DOHH2 (cell line): ENCODE measurements around the gene HOGA1.

Source experiments
- H3F3A ChIP-seq: fragments of 200-600 bp; sonication (generic), shearing (Covaris generic); 2 replicates; pipeline ENCODE4 v1.6.0; 2016; ENCODE audit warnings: antibody characterized with exemption, mild to moderate bottlenecking; ENCODE audit not compliant: control insufficient read depth, insufficient read depth
- H3K27ac ChIP-seq: fragments of 200-600 bp; sonication (generic); 2 replicates; pipeline ENCODE4 v1.5.1; 2014; ENCODE audit warnings: low read depth, mild to moderate bottlenecking, low read length, moderate library complexity
- H3K27me3 ChIP-seq: fragments of 200-600 bp; sonication (generic); 2 replicates; pipeline ENCODE4 v1.6.1; 2014; ENCODE audit warnings: mild to moderate bottlenecking, low read length, mixed read lengths; ENCODE audit not compliant: control insufficient read depth
- H3K36me3 ChIP-seq: fragments of 200-600 bp; sonication (generic); 2 replicates; pipeline ENCODE4 v1.6.1; 2014; ENCODE audit warnings: mild to moderate bottlenecking, low read length, moderate library complexity, mixed read lengths; ENCODE audit not compliant: control insufficient read depth
- H3K4me1 ChIP-seq: fragments of 200-600 bp; sonication (generic); 2 replicates; pipeline ENCODE4 v1.6.1; 2014; ENCODE audit warnings: mild to moderate bottlenecking, low read length, mixed read lengths; ENCODE audit not compliant: control insufficient read depth
- H3K4me2 ChIP-seq: fragments of 200-600 bp; sonication (generic); 2 replicates; pipeline ENCODE4 v1.6.0; 2014; ENCODE audit warnings: mild to moderate bottlenecking, low read length, moderate library complexity
- H3K4me3 ChIP-seq: fragments of 200-600 bp; sonication (generic); 2 replicates; pipeline ENCODE4 v1.5.1; 2014; ENCODE audit warnings: mild to moderate bottlenecking, low read length, mixed read lengths
- H3K79me2 ChIP-seq: fragments of 200-600 bp; sonication (generic); 2 replicates; pipeline ENCODE4 v1.6.1; 2014; ENCODE audit warnings: mild to moderate bottlenecking, low read length, mixed read lengths; ENCODE audit not compliant: control insufficient read depth
- H3K9me2 ChIP-seq: fragments of 200-600 bp; sonication (generic); replicated peaks from 2 replicates; pipeline ENCODE4 v1.6.1; 2014; ENCODE audit warnings: mild to moderate bottlenecking, low read length, mixed read lengths; ENCODE audit not compliant: control insufficient read depth
- H3K9me3 ChIP-seq: fragments of 200-600 bp; sonication (generic); 2 replicates; pipeline ENCODE4 v1.6.1; 2014; ENCODE audit warnings: antibody characterized with exemption, low read length, mixed read lengths; ENCODE audit not compliant: control insufficient read depth, insufficient read depth
- H4K20me1 ChIP-seq: fragments of 200-600 bp; sonication (generic); 2 replicates; pipeline ENCODE4 v1.6.0; 2014; ENCODE audit warnings: low read depth, mild to moderate bottlenecking, antibody characterized with exemption, low read length, moderate library complexity; ENCODE audit not compliant: control insufficient read depth, insufficient read depth
- CTCF ChIP-seq: fragments of 200-600 bp; sonication (generic); IDR thresholded peaks from one replicate; pipeline ENCODE4 v1.5.1; 2014; ENCODE audit warnings: antibody characterized with exemption, mild to moderate bottlenecking, low read depth, low read length; ENCODE audit not compliant: poor library complexity, severe bottlenecking
- EZH2phosphoT487 ChIP-seq: fragments of 200-600 bp; sonication (generic); IDR thresholded peaks from 2 replicates; pipeline ENCODE4 v1.6.1; 2017; ENCODE audit warnings: borderline replicate concordance, mild to moderate bottlenecking, antibody characterized with exemption, low read length, moderate library complexity, mixed read lengths

The HOGA1 gene

GRCh38 chr10:97643441-97643985 lies 59.3 kb downstream of the HOGA1 start:
- TF ChIP-seq CTCF, result no peak
- no peak for TF ChIP-seq EZH2phosphoT487
- Histone ChIP-seq H3K4me1 (peaks cover 19% of the 10 kb centered on the region), H4K20me1 (peaks cover 5% of the 10 kb centered on the region; the same call in 1 of the 2 replicates)

GRCh38 chr10:97644936-97645335 lies 60.7 kb downstream of the HOGA1 start:
- Histone ChIP-seq H3K9me2 (no peaks in the 10 kb centered on the region), H3K4me1 (peaks cover 25% of the 10 kb centered on the region), H3K79me2 (peaks cover 33% of the 10 kb centered on the region)

More at GRCh38 chr10:97643441-97643985, 59.3 kb downstream of the HOGA1 start:
- no peaks in the 10 kb centered on the region for H3F3A ChIP-seq
- no peak overlapping the region for H3K4me3 ChIP-seq
- H3K27ac ChIP-seq, result no peak overlapping the region
- H3K9me3 ChIP-seq, result no peaks in the 10 kb centered on the region
- peaks cover 7% of the 10 kb centered on the region for H3K36me3 ChIP-seq
- no peak overlapping the region for H3K4me2 ChIP-seq
- peaks cover 23% of the 10 kb centered on the region for H3K79me2 ChIP-seq
- no peaks in the 10 kb centered on the region for H3K9me2 ChIP-seq
- no peaks in the 10 kb centered on the region for H3K27me3 ChIP-seq

GRCh38 chr10:97647556-97647955 lies 63.4 kb downstream of the HOGA1 start:
- no peaks in the 10 kb centered on the region for H3K9me2 ChIP-seq
- no peaks in the 10 kb centered on the region for H3K27me3 ChIP-seq
- TF ChIP-seq CTCF (no peak), EZH2phosphoT487 (no peak)
- H3K36me3 ChIP-seq, result peaks cover 20% of the 10 kb centered on the region
- H3K4me3 ChIP-seq, result no peak overlapping the region
- H4K20me1 ChIP-seq, result no peaks in the 10 kb centered on the region
- no peaks in the 10 kb centered on the region for H3F3A ChIP-seq
- H3K4me2 ChIP-seq, result no peak overlapping the region
- H3K79me2 ChIP-seq, result peaks cover 21% of the 10 kb centered on the region
- H3K27ac ChIP-seq, result no peak overlapping the region
- H3K4me1 ChIP-seq, result peaks cover 11% of the 10 kb centered on the region
- no peaks in the 10 kb centered on the region for H3K9me3 ChIP-seq

More at GRCh38 chr10:97644936-97645335, 60.7 kb downstream of the HOGA1 start:
- H3K9me3 ChIP-seq, result no peaks in the 10 kb centered on the region
- H3K4me3 ChIP-seq, result no peak overlapping the region
- no peaks in the 10 kb centered on the region for H3K27me3 ChIP-seq
- no peak overlapping the region for H3K4me2 ChIP-seq
- H3K27ac ChIP-seq, result no peak overlapping the region
- H4K20me1 ChIP-seq, result peaks cover 5% of the 10 kb centered on the region; the same call in 1 of the 2 replicates
- no peaks in the 10 kb centered on the region for H3F3A ChIP-seq
- TF ChIP-seq EZH2phosphoT487 (no peak), CTCF (no peak)
- peaks cover 7% of the 10 kb centered on the region for H3K36me3 ChIP-seq
